Activated naive CD8-positive, alpha-beta T cell treated with anti-CD3 and anti-CD28 coated beads, Interleukin-2, amount 50 U/mL, for 16 hours (primary cell): ENCODE data around the gene PHF5A.

ENCODE experiments used
- DNase-seq: peaks from one replicate; pipeline ENCODE4 v3.0.0-alpha.2; 2020; ENCODE audit warnings: low read depth, low spot score

Gene PHF5A

GRCh38 chr22:41468381-41469217 is at the start of gene PHF5A, which contains the start of gene ACO2:
Gene PHF5A (minus strand): TSS chr22:41468692. CDS start chr22:41468653, 39 bp downstream.
Gene ACO2 (plus strand): TSS chr22:41469117. CDS start chr22:41469147, 30 bp downstream.
- peak; percentile 95 for DNase-seq

- no peak for DNase-seq
These were observed 49.5 kb upstream of the PHF5A start for GRCh38 chr22:41518048-41518347.

- no peak for DNase-seq
These were observed 48.9 kb upstream of the PHF5A start for GRCh38 chr22:41517172-41518047.

- DNase-seq: no peak
These were observed 48.0 kb upstream of the PHF5A start for GRCh38 chr22:41516462-41516861.

- DNase-seq: no peak
These were observed 44.9 kb upstream of the PHF5A start for GRCh38 chr22:41513391-41513790.

GRCh38 chr22:41512421-41513194 is 44.1 kb upstream of the PHF5A start:
- DNase-seq: no peak

- DNase-seq: no peak
These were observed 43.1 kb upstream of the PHF5A start for GRCh38 chr22:41511521-41511968.

- no peak for DNase-seq
These were observed 40.3 kb upstream of the PHF5A start for GRCh38 chr22:41508770-41509170.

- no peak for DNase-seq
These were observed 39.0 kb upstream of the PHF5A start for GRCh38 chr22:41507330-41508063.

- DNase-seq: no peak
These were observed 37.2 kb upstream of the PHF5A start for GRCh38 chr22:41505511-41506220.

- DNase-seq: no peak
These were observed 36.3 kb upstream of the PHF5A start for GRCh38 chr22:41504816-41505215.

GRCh38 chr22:41504397-41504796 is 35.9 kb upstream of the PHF5A start:
- no peak for DNase-seq

GRCh38 chr22:41501209-41501608 is 32.7 kb upstream of the PHF5A start:
- no peak for DNase-seq

- DNase-seq: no peak
These were observed 31.8 kb upstream of the PHF5A start for GRCh38 chr22:41500303-41500702.

- no peak for DNase-seq
These were observed 31.3 kb upstream of the PHF5A start for GRCh38 chr22:41499624-41500280.

GRCh38 chr22:41498303-41498835 is 29.9 kb upstream of the PHF5A start:
- no peak for DNase-seq

GRCh38 chr22:41491374-41492100 is 23.0 kb upstream of the PHF5A start:
- no peak for DNase-seq

- DNase-seq: no peak
These were observed 20.3 kb upstream of the PHF5A start for GRCh38 chr22:41488596-41489385.
